IMR-90 (cell line): Measurements from ENCODE around the gene CWF19L2. TPM values are rescaled to one million over a fixed set of nuclear protein-coding genes. Genes with fewer than 3 reads are reported as not detected.

Experiments
- ATAC-seq: fragments of 200-7000 bp; cut with Tn5 transposase; 2 replicates; pipeline ENCODE4 v1.9.1; 2020; ENCODE audit warnings: low read depth, mild to moderate bottlenecking, moderate library complexity
- BruUV-seq: library from RNA; stranded (reverse); fragments of 400-500 nt; replicated peaks from 2 replicates; lab custom pipeline; 2021; lab: Mats Ljungman, UMichigan
- CTCF ChIA-PET: fragments of 300-600 bp; formaldehyde crosslinking; extraction: SDS; loops from one replicate; lab custom pipeline; 2021; ENCODE audit warnings: antibody characterized with exemption; lab: Yijun Ruan, JAX
- POLR2A ChIA-PET: fragments of 300-600 bp; sonication (Branson Sonifier 250); formaldehyde crosslinking; loops from one replicate; lab custom pipeline; 2022; ENCODE audit warnings: antibody characterized with exemption; ENCODE audit not compliant: unreplicated experiment; lab: Charles Lee
- DNase-seq: peaks from one replicate; pipeline ENCODE4 v3.0.0; 2013
- H2AFZ ChIP-seq: replicated peaks from 2 replicates; pipeline ENCODE3; 2013; ENCODE audit warnings: low read length, mild to moderate bottlenecking; ENCODE audit not compliant: poor library complexity
- H2AK5ac ChIP-seq: 2 replicates; pipeline ENCODE4 v1.6.1; 2013; ENCODE audit warnings: low read depth, low read length, inconsistent platforms
- H2AK9ac ChIP-seq: replicated peaks from 2 replicates; pipeline ENCODE3; 2013; ENCODE audit warnings: mild to moderate bottlenecking, low read depth, low read length, moderate library complexity; ENCODE audit not compliant: poor library complexity
- H2BK120ac ChIP-seq: 2 replicates; pipeline ENCODE4 v1.6.1; 2013; ENCODE audit warnings: low read depth, low read length, inconsistent platforms
- H2BK15ac ChIP-seq: 3 replicates; pipeline ENCODE4 v1.6.1; 2013; ENCODE audit warnings: low read depth, low read length, inconsistent platforms
- H2BK20ac ChIP-seq: 2 replicates; pipeline ENCODE4 v1.6.1; 2013; ENCODE audit warnings: low read depth, mild to moderate bottlenecking, inconsistent platforms, low read length, moderate library complexity
- H2BK5ac ChIP-seq: 2 replicates; pipeline ENCODE4 v1.6.1; 2013; ENCODE audit warnings: mild to moderate bottlenecking, low read depth, low read length, inconsistent platforms; ENCODE audit not compliant: poor library complexity, severe bottlenecking
- H3K14ac ChIP-seq: replicated peaks from 2 replicates; pipeline ENCODE4 v1.6.1; 2013; ENCODE audit warnings: low read depth, low read length, inconsistent platforms
- H3K18ac ChIP-seq: 2 replicates; pipeline ENCODE4 v1.6.1; 2013; ENCODE audit warnings: low read depth, low read length, control low read depth
- H3K23ac ChIP-seq: 2 replicates; pipeline ENCODE4 v1.6.1; 2013; ENCODE audit warnings: low read depth, low read length, inconsistent platforms
- H3K27ac ChIP-seq: 2 replicates; pipeline ENCODE4 v1.5.1; 2013; ENCODE audit warnings: mild to moderate bottlenecking, control low read depth, low read length; ENCODE audit not compliant: insufficient read depth
- H3K27me3 ChIP-seq: 2 replicates; pipeline ENCODE4 v1.6.1; 2013; ENCODE audit warnings: low read length; ENCODE audit not compliant: control insufficient read depth, insufficient read depth
- H3K36me3 ChIP-seq: 2 replicates; pipeline ENCODE4 v1.6.1; 2013; ENCODE audit warnings: low read length, mixed read lengths; ENCODE audit not compliant: control insufficient read depth, insufficient read depth
- H3K4ac ChIP-seq: 2 replicates; pipeline ENCODE4 v1.6.1; 2013; ENCODE audit warnings: low read depth, low read length, inconsistent platforms
- H3K4me1 ChIP-seq: 2 replicates; pipeline ENCODE4 v1.6.1; 2013; ENCODE audit warnings: low read length, mixed read lengths; ENCODE audit not compliant: control insufficient read depth, insufficient read depth
- H3K4me2 ChIP-seq: 2 replicates; pipeline ENCODE4 v1.6.1; 2013; ENCODE audit warnings: low read depth, mild to moderate bottlenecking, control low read depth, low read length, moderate library complexity
- H3K4me3 ChIP-seq: 2 replicates; pipeline ENCODE4 v1.5.1; 2013; ENCODE audit warnings: low read depth, mild to moderate bottlenecking, control low read depth, low read length, moderate library complexity; ENCODE audit not compliant: insufficient read depth
- H3K56ac ChIP-seq: 2 replicates; pipeline ENCODE4 v1.6.1; 2013; ENCODE audit warnings: low read length, inconsistent platforms; ENCODE audit not compliant: insufficient read depth; ENCODE audit errors: extremely low read depth
- H3K79me1 ChIP-seq, 2 experiments: 2 replicates each; pipeline ENCODE4 v1.6.1; 2013; ENCODE audit warnings: low read length in 2 of 2, inconsistent platforms in 1 of 2, low read depth in 1 of 2
- H3K9ac ChIP-seq: 2 replicates; pipeline ENCODE4 v1.6.1; 2013; ENCODE audit warnings: low read depth, low read length, control low read depth
- H3K9me1 ChIP-seq: 2 replicates; pipeline ENCODE4 v1.6.1; 2013; ENCODE audit warnings: low read length, inconsistent platforms; ENCODE audit not compliant: insufficient read depth
- H3K9me3 ChIP-seq: 2 replicates; pipeline ENCODE4 v1.6.1; 2013; ENCODE audit warnings: low read length; ENCODE audit not compliant: control insufficient read depth, insufficient read depth
- H4K20me1 ChIP-seq: 2 replicates; pipeline ENCODE4 v1.6.1; 2013; ENCODE audit warnings: low read length, inconsistent platforms; ENCODE audit not compliant: insufficient read depth
- H4K5ac ChIP-seq: 2 replicates; pipeline ENCODE4 v1.6.1; 2013; ENCODE audit warnings: mild to moderate bottlenecking, low read depth, low read length, control low read depth
- H4K8ac ChIP-seq, 2 experiments: 2 replicates each; pipeline ENCODE4 v1.6.1; 2013; ENCODE audit warnings: low read depth in 2 of 2, low read length in 2 of 2, control low read depth in 1 of 2, inconsistent platforms in 1 of 2
- H4K91ac ChIP-seq: 2 replicates; pipeline ENCODE4 v1.6.1; 2013; ENCODE audit warnings: low read depth, low read length, inconsistent platforms; ENCODE audit not compliant: insufficient read depth
- BHLHE40 ChIP-seq: fragments of 150-350 bp; IDR thresholded peaks from 2 replicates; pipeline ENCODE4 v1.6.1; 2016; ENCODE audit warnings: mild to moderate bottlenecking, low read depth, low read length
- CEBPB ChIP-seq: IDR thresholded peaks from 2 replicates; pipeline ENCODE4 v1.6.1; 2012; ENCODE audit warnings: low read depth, low read length, improper control_type of control experiment
- CHD1 ChIP-seq: IDR thresholded peaks from 2 replicates; pipeline ENCODE4 v1.6.1; 2012; ENCODE audit warnings: low read depth, low read length, improper control_type of control experiment
- FOS ChIP-seq: fragments of 150-350 bp; IDR thresholded peaks from 2 replicates; pipeline ENCODE4 v1.6.1; 2016; ENCODE audit warnings: low read depth, low read length
- MAFK ChIP-seq: IDR thresholded peaks from 2 replicates; pipeline ENCODE4 v1.6.1; 2012; ENCODE audit warnings: low read depth, low read length, improper control_type of control experiment
- MAZ ChIP-seq: IDR thresholded peaks from 2 replicates; pipeline ENCODE4 v1.6.1; 2012; ENCODE audit warnings: low read depth, mild to moderate bottlenecking, low read length, improper control_type of control experiment, moderate library complexity, borderline replicate concordance
- MXI1 ChIP-seq: IDR thresholded peaks from 2 replicates; pipeline ENCODE4 v1.6.1; 2012; ENCODE audit warnings: low read depth, mild to moderate bottlenecking, low read length, moderate library complexity, borderline replicate concordance
- NFE2L2 ChIP-seq: fragments of 150-350 bp; IDR thresholded peaks from 2 replicates; pipeline ENCODE4 v1.6.1; 2016; ENCODE audit warnings: low read depth, mild to moderate bottlenecking, low read length
- POLR2A ChIP-seq: IDR thresholded peaks from 2 replicates; pipeline ENCODE4 v1.6.1; 2012; ENCODE audit warnings: mild to moderate bottlenecking, low read depth, low read length
- RAD21 ChIP-seq: IDR thresholded peaks from 2 replicates; pipeline ENCODE4 v1.6.1; 2012; ENCODE audit warnings: low read length, improper control_type of control experiment
- RCOR1 ChIP-seq: IDR thresholded peaks from 2 replicates; pipeline ENCODE4 v1.6.1; 2012; ENCODE audit warnings: mild to moderate bottlenecking, low read length, improper control_type of control experiment; ENCODE audit not compliant: insufficient replicate concordance
- RFX5 ChIP-seq: IDR thresholded peaks from 2 replicates; pipeline ENCODE4 v1.8.0; 2012; ENCODE audit warnings: low read depth, mild to moderate bottlenecking, low read length, moderate library complexity
- SMC3 ChIP-seq: fragments of 150-350 bp; IDR thresholded peaks from 2 replicates; pipeline ENCODE4 v1.6.1; 2016; ENCODE audit warnings: low read depth, mild to moderate bottlenecking, antibody characterized with exemption, low read length, moderate library complexity
- WGBS, 2 experiments: methylation state at CpG; one replicate each; pipeline versions ENCODE4 v1.1.5 to v1.1.7; 2013; ENCODE audit warnings: missing lambda C conversion rate in 2 of 2; ENCODE audit not compliant: insufficient read length in 1 of 2; ENCODE audit errors: extremely low coverage in 2 of 2; 5-methylcytosine and 5-hydroxymethylcytosine counted together
- dilution Hi-C: fragments of 300-500 bp; cut with HindIII; formaldehyde crosslinking; loops from one replicate; pipeline ENCODE4 v1.14.3; 2018; ENCODE audit warnings: low sequenced_read_pairs; ENCODE audit not compliant: unreplicated experiment
- in situ Hi-C: fragments of 300-500 bp; cut with MboI; formaldehyde crosslinking; loops from 3 replicates; pipeline ENCODE4 v1.14.3; 2019; ENCODE audit warnings: low sequenced_read_pairs, inconsistent platforms, mixed read lengths
- intact Hi-C: fragments of 100-400 bp; cut with micrococcal nuclease; formaldehyde crosslinking; loops from 2 replicates; pipeline ENCODE4 v1.10.0; 2022
- polyA plus RNA-seq, 3 experiments: library from polyadenylated mRNA; depleted of rRNA; stranded (reverse); fragments of >200 nt; gene quantifications; 2 replicates each; pipeline ENCODE4 v1.2.3, GENCODE V29; 2012; ENCODE audit warnings: low replicate concordance in 1 of 3
- total RNA-seq: library from RNA; depleted of rRNA; stranded (reverse); fragments of >200 nt; gene quantifications from 2 replicates; pipeline ENCODE4 v1.2.3, GENCODE V29; 2012
- TF ChIP-seq, protein P1 (sequence below): conservative IDR thresholded peaks from 2 replicates; pipeline ENCODE4 v1.5.1; 2012; ENCODE audit warnings: mild to moderate bottlenecking, low read depth, low read length, improper control_type of control experiment
- TF ChIP-seq, protein P2 (sequence below): fragments of 150-350 bp; IDR thresholded peaks from 2 replicates; pipeline ENCODE4 v1.6.1; 2017; ENCODE audit warnings: mild to moderate bottlenecking, antibody characterized with exemption, low read length, low read depth
- TF ChIP-seq, protein P3 (sequence below): fragments of 150-350 bp; IDR thresholded peaks from 2 replicates; pipeline ENCODE4 v1.6.1; 2016; ENCODE audit warnings: low read depth, mild to moderate bottlenecking, low read length, moderate library complexity, borderline replicate concordance

The CWF19L2 gene
- total and polyA plus RNA-seq, 2 of the 4 experiments (the other 2 are of a cell fraction), result 1.7 to 3.8 TPM

DNA sequence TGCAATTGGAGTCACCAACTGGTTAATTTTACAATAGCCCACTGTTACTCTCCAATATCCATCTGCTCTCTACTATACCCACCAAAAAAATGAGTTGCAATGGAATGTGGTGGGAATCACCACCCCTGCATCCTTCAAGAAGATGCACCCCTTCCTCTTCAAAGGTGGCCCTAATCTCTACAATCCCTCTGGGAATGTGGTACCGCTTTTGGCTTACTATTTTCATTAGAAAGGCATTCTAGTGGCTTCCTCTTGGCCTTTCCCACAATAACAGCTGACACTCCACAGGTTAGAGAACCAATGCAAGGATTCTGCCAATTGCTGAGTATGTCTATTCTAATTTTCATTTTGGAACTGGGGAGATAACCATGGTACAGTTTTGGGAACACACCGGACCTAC lies 33.2 kb upstream of the CWF19L2 start:
- Histone ChIP-seq H3K9ac (no peak overlapping the region), H3K79me1 (no peaks in the 10 kb centered on the region), H4K5ac (no peak overlapping the region), H3K56ac (no peak overlapping the region), H3K36me3 (no peaks in the 10 kb centered on the region), H3K14ac (no peak overlapping the region), H2BK5ac (no peak overlapping the region), H3K4me2 (no peak overlapping the region), H2AFZ (no peak overlapping the region), H4K91ac (no peak overlapping the region), H3K23ac (no peak overlapping the region), H2AK5ac (no peak overlapping the region), H3K27ac (no peak overlapping the region), H4K20me1 (no peaks in the 10 kb centered on the region), H3K9me3 (peaks cover 3% of the 10 kb centered on the region; the same call in 1 of the 2 replicates), H2AK9ac (no peak overlapping the region), H2BK20ac (no peak overlapping the region), H3K9me1 (no peaks in the 10 kb centered on the region), H3K4me1 (no peaks in the 10 kb centered on the region), H2BK120ac (no peak overlapping the region), H3K27me3 (peaks cover 7% of the 10 kb centered on the region), H4K8ac (no peak overlapping the region), H3K18ac (no peak overlapping the region), H2BK15ac (no peak overlapping the region), H3K4me3 (no peak overlapping the region), H3K4ac (no peak overlapping the region)
- TF ChIP-seq SMC3 (no peak), CEBPB (no peak), NFE2L2 (no peak), RCOR1 (no peak), MAZ (no peak), RAD21 (no peak), FOS (no peak), CHD1 (no peak), MAFK (no peak), BHLHE40 (no peak), RFX5 (no peak), MXI1 (no peak), POLR2A (no peak)
- TF ChIP-seq, protein P1, sequence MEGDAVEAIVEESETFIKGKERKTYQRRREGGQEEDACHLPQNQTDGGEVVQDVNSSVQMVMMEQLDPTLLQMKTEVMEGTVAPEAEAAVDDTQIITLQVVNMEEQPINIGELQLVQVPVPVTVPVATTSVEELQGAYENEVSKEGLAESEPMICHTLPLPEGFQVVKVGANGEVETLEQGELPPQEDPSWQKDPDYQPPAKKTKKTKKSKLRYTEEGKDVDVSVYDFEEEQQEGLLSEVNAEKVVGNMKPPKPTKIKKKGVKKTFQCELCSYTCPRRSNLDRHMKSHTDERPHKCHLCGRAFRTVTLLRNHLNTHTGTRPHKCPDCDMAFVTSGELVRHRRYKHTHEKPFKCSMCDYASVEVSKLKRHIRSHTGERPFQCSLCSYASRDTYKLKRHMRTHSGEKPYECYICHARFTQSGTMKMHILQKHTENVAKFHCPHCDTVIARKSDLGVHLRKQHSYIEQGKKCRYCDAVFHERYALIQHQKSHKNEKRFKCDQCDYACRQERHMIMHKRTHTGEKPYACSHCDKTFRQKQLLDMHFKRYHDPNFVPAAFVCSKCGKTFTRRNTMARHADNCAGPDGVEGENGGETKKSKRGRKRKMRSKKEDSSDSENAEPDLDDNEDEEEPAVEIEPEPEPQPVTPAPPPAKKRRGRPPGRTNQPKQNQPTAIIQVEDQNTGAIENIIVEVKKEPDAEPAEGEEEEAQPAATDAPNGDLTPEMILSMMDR, result no peak
- TF ChIP-seq, protein P2, sequence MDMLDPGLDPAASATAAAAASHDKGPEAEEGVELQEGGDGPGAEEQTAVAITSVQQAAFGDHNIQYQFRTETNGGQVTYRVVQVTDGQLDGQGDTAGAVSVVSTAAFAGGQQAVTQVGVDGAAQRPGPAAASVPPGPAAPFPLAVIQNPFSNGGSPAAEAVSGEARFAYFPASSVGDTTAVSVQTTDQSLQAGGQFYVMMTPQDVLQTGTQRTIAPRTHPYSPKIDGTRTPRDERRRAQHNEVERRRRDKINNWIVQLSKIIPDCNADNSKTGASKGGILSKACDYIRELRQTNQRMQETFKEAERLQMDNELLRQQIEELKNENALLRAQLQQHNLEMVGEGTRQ, result no peak
- TF ChIP-seq, protein P3, sequence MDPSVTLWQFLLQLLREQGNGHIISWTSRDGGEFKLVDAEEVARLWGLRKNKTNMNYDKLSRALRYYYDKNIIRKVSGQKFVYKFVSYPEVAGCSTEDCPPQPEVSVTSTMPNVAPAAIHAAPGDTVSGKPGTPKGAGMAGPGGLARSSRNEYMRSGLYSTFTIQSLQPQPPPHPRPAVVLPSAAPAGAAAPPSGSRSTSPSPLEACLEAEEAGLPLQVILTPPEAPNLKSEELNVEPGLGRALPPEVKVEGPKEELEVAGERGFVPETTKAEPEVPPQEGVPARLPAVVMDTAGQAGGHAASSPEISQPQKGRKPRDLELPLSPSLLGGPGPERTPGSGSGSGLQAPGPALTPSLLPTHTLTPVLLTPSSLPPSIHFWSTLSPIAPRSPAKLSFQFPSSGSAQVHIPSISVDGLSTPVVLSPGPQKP, result no peak
- BruUV-seq, result no TSS peak
- 67% methylated on average over 1 of the region's 2 CpGs; no CpG with 5 or more reads in 1 of the 2 experiments for WGBS, 2 experiments
- ATAC-seq (no peak), DNase-seq (no peak)
- ChIA-PET POLR2A (no interaction called here), CTCF (interaction anchor here (0.6 kb wide), 1 partner anchor 324 kb away, joined by 4 read pairs; no protein-coding TSS in a partner anchor)
- intact Hi-C loops, result no loop called here
- dilution Hi-C loops, result no loop called here
- in situ Hi-C loops, result no loop called here
